NCI-H1694 (cell line): ENCODE measurements around the gene PID1.

Experiments
- DNase-seq: peaks from one replicate; lab custom pipeline; 2025; lab: John Stamatoyannopoulos, UW

PID1 gene

GRCh38 chr2:229071292-229071976 is 199.7 kb downstream of the PID1 start:
- DNase-seq = no peak

- DNase-seq = no peak
Measured at GRCh38 chr2:229066121-229066715, 204.9 kb downstream of the PID1 start.

- DNase-seq = no peak
Measured at GRCh38 chr2:229064749-229065148, 206.3 kb downstream of the PID1 start.

GRCh38 chr2:229060147-229060546 is 210.9 kb downstream of the PID1 start:
- DNase-seq = no peak

- no peak for DNase-seq
Measured at GRCh38 chr2:229059331-229060033, 211.6 kb downstream of the PID1 start.

- no peak for DNase-seq
Measured at GRCh38 chr2:229057976-229058553, 213.0 kb downstream of the PID1 start.

GRCh38 chr2:229054311-229054710 is 216.8 kb downstream of the PID1 start:
- DNase-seq = no peak

GRCh38 chr2:229051798-229052197 is 219.3 kb downstream of the PID1 start:
- no peak for DNase-seq

GRCh38 chr2:229050133-229050532 is 221.0 kb downstream of the PID1 start:
- no peak for DNase-seq

GRCh38 chr2:229048134-229048533 is 223.0 kb downstream of the PID1 start:
- DNase-seq = no peak

GRCh38 chr2:229045671-229046070 is 225.4 kb downstream of the PID1 start:
- no peak for DNase-seq

- DNase-seq = no peak
Measured at GRCh38 chr2:229044581-229044980, 226.5 kb downstream of the PID1 start.

GRCh38 chr2:229043681-229044080 is 227.4 kb downstream of the PID1 start:
- no peak for DNase-seq

- no peak for DNase-seq
Measured at GRCh38 chr2:229042349-229042748, 228.7 kb downstream of the PID1 start.

GRCh38 chr2:229041691-229042090 is 229.4 kb downstream of the PID1 start:
- DNase-seq = no peak

GRCh38 chr2:229037621-229038020 is 233.5 kb downstream of the PID1 start:
- no peak for DNase-seq

- DNase-seq = no peak
Measured at GRCh38 chr2:229033816-229034215, 237.3 kb downstream of the PID1 start.

GRCh38 chr2:229032608-229033234 is 238.4 kb downstream of the PID1 start:
- no peak for DNase-seq

- no peak for DNase-seq
Measured at GRCh38 chr2:229027353-229028105, 243.6 kb downstream of the PID1 start.

GRCh38 chr2:229025653-229026052 is 245.4 kb downstream of the PID1 start:
- no peak for DNase-seq

- no peak for DNase-seq
Measured at GRCh38 chr2:229022652-229023051, 248.4 kb downstream of the PID1 start.

- no peak for DNase-seq
Measured at GRCh38 chr2:229022071-229022470, 249.0 kb downstream of the PID1 start.
